DMS79 treated with DMSO at 0.1 percent for 48 hours (cell line): ENCODE measurements around the gene TNC.

Experiments
- DNase-seq: peaks from one replicate; lab custom pipeline; 2025; lab: John Stamatoyannopoulos, UW

The TNC gene

DNA sequence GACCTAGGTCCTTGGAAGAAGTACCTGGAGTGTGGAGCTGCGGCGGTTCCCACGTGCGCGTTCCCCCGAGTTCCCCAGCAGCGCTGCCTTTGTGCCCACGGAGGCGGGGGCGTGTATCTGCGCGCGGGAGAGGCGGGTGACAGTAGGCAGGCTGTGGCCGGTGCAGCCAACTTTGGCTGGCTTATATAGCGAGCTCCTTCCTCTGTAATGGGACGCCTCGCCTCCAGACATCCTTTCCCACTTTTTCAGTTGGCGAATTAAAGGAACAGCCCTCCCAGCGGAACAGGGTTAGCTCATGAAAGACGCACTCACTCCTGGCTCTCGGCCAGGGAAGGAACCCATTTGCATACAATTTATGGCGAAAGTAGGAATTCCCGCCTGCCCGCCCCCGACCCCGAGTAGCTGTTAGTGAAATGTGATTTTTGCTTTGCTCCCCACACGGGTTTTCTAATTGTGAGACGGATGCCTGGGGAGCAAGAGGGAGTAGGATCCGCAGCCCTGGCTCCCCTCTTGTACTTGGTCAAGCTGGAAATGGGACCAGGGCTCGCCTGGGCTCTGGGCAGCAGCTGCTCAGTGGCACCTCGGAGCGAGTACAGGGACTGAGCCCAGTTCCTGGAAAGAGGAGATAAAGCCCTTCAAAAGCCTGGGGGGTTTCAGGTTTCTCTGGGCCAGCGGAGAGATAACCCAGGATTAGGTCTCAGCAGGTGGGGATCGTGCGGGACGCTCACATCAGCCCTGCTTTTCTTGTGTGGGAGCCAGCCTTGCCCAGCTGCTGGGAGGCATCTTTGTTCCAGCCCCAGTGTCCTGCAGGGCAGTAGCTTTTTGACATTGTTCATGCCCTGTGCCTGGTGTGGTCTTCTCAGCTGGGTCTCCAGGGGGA is at the start of gene TNC:
TNC (minus strand) TSS at position 159 of the 880 bp plus-strand sequence. CDS start 27,139 bp downstream, outside the sequence.
- peak; percentile 81 for DNase-seq

- no peak for DNase-seq
Observed at GRCh38 chr9:115167175-115167574, 49.2 kb upstream of the TNC start.

- DNase-seq = no peak
Observed at GRCh38 chr9:115165233-115165632, 47.3 kb upstream of the TNC start.

DNA sequence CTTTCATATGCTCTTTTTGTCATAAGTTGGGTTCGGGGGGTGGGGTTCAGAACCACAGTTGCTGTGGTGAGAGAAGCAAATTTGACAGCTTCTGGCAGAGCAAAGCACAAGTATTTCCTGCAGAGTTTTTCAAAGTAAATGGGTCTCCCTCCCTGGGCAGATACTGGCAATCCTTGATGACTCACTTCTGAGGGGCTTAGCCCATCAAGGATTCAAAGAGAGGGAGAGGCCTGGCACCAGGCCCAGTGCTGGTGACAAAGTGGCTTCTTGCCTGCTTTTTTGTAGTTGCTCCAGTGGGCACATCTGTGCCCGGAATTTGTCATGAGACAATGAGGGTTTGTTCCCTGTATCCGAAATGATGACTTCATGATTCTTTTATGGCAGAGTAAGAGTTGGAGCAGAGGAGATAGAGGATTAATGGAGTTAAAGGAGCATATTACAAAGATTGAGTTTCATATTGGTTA is 46.6 kb upstream of the TNC start:
- DNase-seq = peak; percentile 73

GRCh38 chr9:115162946-115163345 is 45.0 kb upstream of the TNC start:
- DNase-seq = no peak

DNA sequence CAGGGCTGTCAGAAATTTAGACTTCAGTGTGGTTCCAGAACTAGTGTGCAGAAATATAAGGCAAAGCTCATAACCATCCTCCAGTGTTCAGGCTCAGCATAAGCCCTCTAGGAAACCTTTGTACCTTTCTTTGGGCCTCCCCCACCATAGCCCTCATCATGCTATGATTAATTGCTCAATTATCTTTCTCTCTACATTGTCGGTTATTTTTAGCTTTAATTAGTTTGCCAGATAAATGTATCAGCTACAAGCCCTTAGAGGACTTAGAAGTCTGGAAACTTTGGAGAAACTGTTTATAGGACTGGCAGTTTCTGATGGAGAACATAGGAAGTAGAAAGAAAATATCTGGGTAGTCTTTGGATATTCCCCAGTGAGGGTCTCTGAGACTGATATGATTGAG is 43.5 kb upstream of the TNC start:
- DNase-seq = no peak

- no peak for DNase-seq
Observed at GRCh38 chr9:115158661-115159481, 40.9 kb upstream of the TNC start.

GRCh38 chr9:115157245-115157674 is 39.3 kb upstream of the TNC start:
- no peak for DNase-seq

DNA sequence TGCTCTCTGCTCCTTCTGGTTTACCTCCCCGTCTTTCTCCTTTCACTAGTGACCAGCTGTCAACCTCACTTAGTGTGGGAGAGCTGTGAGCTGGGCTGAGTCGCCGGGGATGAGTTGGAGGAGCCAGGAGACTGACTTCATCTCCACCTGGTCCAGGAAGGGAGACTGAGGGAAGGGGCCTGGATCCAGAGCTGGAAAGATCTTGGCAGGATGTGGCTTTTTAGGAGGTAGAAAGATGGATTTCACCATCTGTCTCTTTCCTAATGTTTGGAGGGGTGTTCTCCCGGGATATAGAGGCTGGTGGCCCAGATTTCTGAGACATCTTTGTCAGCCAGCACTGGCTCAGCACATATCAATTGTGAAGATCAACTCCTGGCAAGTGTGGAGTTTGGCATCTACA is 37.1 kb upstream of the TNC start:
- no peak for DNase-seq

GRCh38 chr9:115154617-115155016 is 36.7 kb upstream of the TNC start:
- no peak for DNase-seq

- no peak for DNase-seq
Observed at GRCh38 chr9:115152281-115152820, 34.4 kb upstream of the TNC start.

GRCh38 chr9:115148721-115149120 is 30.8 kb upstream of the TNC start:
- DNase-seq = no peak

DNA sequence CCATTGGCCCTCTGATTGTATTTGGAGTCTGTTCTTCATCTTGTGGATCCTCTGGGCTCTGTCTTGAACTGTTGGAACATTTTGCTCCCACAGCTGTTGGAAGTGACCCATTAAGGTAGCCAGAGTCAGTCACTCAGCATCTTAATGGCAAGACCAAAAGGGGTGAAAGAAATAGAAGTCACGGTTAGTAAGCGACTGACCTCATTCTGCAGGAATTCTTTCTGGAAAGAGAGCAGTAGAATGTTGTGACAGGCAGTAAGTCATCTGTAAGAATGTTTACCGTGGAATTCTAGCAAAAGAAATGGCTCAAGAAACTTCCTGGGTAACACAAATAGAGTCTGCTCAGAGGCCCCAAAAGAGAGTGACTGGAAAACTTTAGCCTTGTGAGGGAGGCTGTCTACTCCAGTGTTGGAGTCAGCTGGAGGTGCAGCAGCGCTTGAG is 28.6 kb upstream of the TNC start:
- DNase-seq = no peak

DNA sequence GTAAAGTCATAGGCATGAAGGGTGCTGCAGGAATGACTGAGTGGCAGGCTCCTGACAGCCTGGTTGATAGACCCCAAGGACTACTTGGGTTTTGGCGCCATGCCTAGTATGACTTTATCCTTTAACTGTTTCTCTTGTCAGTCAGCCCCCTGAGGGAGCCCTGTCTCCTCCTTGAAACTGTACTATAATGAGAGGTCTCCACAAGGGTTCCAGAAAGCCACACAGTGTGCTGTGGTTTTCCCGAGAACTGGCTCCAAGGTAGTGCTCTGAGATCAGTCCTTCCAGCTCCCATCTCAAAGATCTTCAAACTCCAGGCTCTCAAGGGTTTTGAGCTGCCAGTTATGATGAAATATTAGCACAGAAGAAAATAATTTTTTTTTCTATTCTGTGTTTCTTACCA is 26.7 kb upstream of the TNC start:
- DNase-seq = no peak

DNA sequence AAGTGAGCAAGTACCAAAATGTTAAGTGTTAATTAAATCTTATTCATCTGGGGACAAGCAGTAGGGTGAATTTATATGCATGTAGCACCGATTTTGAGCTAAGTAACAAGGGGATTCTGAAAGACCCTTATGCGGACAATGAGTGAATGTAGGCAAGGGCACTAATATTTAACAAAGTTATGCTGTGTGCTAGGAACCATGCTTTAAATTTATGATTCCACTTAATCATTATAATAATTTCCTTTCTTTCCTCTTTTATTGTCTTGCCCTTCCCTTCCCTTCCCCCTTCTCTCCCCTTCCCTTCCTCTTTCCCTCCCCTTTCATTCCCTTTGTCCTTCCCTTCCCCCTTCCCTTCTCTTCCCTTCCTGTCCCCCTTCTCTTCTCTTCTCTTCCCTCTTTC is 25.7 kb upstream of the TNC start:
- DNase-seq = no peak

DNA sequence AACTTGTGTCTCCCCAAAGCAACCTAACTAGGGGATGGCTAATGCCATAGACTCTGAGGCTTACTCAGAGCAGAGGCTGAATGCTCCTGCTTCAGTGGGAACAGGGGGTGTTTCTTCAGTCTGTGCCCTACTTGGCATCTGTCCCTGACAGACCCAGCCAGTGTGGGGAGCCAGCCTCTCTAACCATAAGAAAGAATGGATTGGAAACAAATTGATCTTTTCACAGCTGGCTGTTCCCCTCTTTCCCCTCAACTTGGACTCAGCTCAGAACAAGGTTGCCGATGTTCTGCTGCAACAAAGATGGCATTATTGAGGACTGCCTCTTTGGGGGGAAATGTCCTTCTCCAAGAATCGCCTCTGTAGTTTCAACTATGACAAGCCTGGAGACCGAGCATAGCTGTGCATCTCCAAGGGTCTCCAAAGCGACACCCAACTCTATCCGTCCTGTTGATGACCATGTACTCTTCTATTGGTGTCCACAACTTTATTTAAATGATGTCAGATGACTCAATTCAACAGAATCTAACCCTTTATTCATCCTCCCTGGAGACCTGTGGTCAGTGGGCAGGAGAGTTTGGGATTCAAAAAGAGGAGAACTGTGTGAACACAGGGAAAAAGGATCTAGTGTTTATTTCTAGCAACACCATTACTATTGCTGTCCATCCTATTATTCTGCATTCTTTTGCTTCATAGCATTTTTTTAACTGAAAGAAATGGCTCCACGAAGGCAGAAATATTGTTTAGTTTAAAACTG is 24.7 kb upstream of the TNC start:
- no peak for DNase-seq

- no peak for DNase-seq
Observed at GRCh38 chr9:115142090-115142489, 24.1 kb upstream of the TNC start.

DNA sequence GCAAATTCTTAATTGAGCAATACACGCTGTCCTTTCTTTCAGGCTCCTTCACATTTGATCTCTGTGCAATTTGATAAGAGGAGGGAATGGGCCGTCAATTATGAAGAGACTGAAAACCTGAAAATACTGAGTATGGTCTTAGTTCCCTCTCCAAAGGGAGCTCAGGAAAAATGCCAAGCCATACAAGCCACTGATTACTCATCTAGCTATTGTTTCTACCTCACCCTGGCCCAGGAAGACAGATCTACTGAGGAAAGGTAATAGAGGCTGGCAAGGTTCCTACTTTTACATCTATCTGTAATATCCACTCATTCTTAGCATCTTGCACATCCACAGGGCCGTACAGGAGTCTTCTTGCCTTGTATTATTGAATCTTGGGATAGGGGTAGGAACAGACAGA is 23.7 kb upstream of the TNC start:
- DNase-seq = no peak

- no peak for DNase-seq
Observed at GRCh38 chr9:115138151-115138550, 20.2 kb upstream of the TNC start.

DNA sequence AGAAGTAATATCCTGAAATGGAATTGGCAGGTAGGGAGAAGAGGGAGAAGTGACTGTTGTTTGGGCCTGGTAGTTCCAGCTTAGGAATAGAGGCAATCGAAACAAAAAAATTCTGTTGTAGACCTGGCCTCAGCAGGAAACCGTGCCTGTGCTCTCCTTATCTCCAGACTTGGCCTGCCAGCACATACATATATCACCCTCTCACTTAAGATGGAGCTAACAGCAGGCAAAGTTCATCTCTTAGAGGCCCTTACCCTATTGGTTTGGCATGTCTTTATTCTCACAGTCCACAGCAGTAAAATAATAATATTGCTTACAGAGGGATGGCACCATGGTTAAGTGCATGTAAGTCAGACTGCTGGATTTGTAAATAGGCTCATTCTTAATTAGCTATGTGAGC is 19.6 kb upstream of the TNC start:
- no peak for DNase-seq

DNA sequence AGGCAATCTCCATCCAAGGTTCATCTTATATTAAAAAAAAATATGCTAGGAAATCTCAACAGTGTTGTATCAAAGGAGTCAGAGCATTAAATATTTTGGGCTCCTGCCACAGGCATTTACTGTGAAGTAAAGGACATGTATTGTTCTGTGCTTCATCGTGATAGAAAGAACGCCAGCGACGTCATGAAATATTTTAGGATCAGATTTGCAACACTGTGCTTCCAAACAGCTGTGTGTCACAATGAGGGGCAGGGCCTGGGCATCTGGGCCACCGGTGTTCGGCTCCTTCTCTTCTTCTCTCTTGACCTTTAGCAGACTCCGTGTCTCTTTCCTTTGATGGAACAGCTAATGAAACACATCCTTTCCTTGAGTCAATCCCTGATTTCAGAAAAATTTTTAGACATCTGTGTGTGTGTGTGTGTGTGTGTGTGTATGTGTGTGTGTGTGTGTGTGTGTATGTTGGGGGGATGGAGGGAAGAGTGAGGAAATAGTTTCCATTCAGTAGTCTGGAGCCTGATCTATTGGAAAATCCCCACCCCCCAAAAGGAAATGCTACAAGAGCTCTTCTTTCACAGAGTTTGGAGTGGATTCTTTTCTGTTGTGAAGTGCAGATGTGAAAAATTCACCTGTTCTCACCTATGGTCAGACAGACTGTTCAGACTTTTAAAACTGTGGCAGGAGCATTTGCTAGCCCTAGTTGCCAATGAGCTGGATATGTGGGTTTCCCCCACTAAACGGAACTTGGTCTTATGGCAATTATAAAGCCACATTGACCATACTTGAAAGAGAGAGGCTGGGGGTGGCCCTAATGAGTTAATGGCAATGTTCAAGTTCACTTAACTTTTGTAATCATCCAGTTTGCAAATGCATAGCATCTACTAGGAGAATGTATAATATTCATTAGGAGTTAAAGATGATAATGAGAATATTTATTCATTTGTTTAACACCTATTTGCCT is 18.1 kb upstream of the TNC start:
- DNase-seq = no peak
